ENCODE results near the gene CNTRL. TPM values are rescaled to one million over a fixed set of nuclear protein-coding genes. Genes with fewer than 3 reads are reported as not detected.

The CNTRL gene
- total and polyA plus RNA-seq, 10 donors, result 15.8 to 63.0 (median 48.9) TPM

- intact Hi-C loops (cut with DNase I; ENCODE audit: low total_unique reads), result no loop called here
These were observed 26.6 kb upstream of the CNTRL start for GRCh38 chr9:121048175-121048574.

DNA sequence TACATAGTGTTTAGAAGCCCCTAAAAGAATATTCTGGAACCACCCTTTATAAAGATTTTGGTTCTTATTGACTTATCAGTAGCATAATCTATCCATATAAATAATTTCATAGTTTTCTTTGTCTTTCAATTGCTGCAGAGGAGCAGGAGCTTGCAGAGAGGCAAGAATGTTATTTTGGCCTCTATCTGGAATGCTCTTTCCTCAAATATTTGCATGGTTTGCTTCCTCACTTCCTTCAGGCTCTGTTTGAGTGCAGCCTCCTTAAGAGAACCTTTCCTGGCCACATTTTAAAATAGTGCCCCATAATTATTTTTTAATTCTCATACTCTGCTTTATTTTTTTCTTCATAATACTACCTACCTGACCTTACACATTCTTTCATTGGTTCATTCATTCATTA is 26.1 kb upstream of the CNTRL start:
- H3K27me3 ChIP-seq (replicated peaks in 1 of 7), result no peaks in the 10 kb centered on the region
- no peaks in the 10 kb centered on the region for H3K36me3 ChIP-seq
- no peaks in the 10 kb centered on the region for H3K9me3 ChIP-seq
- TF ChIP-seq POLR2AphosphoS5 (IDR thresholded peaks at IDR 0.05), result no peak
- TF ChIP-seq, protein P1, sequence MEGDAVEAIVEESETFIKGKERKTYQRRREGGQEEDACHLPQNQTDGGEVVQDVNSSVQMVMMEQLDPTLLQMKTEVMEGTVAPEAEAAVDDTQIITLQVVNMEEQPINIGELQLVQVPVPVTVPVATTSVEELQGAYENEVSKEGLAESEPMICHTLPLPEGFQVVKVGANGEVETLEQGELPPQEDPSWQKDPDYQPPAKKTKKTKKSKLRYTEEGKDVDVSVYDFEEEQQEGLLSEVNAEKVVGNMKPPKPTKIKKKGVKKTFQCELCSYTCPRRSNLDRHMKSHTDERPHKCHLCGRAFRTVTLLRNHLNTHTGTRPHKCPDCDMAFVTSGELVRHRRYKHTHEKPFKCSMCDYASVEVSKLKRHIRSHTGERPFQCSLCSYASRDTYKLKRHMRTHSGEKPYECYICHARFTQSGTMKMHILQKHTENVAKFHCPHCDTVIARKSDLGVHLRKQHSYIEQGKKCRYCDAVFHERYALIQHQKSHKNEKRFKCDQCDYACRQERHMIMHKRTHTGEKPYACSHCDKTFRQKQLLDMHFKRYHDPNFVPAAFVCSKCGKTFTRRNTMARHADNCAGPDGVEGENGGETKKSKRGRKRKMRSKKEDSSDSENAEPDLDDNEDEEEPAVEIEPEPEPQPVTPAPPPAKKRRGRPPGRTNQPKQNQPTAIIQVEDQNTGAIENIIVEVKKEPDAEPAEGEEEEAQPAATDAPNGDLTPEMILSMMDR (IDR thresholded peaks at IDR 0.05 in 8 of 11, conservative IDR thresholded peaks at IDR 0.05 in 3 of 11), result no peak
- no peak for TF ChIP-seq POLR2A (IDR thresholded peaks at IDR 0.05)
- H3K4me3 ChIP-seq, result no peak overlapping the region
- DNase-seq, result no peak
- intact Hi-C loops (cut with DNase I; ENCODE audit: low total_unique reads), result no loop called here
- no peak overlapping the region for H3K27ac ChIP-seq
- H3K4me1 ChIP-seq, result no peaks in the 10 kb centered on the region

More at GRCh38 chr9:121048175-121048574, 26.6 kb upstream of the CNTRL start:
- no peak for TF ChIP-seq POLR2AphosphoS5 (IDR thresholded peaks at IDR 0.05)
- TF ChIP-seq, protein P1 (IDR thresholded peaks at IDR 0.05 in 8 of 11, conservative IDR thresholded peaks at IDR 0.05 in 3 of 11), result no peak
- no peak for TF ChIP-seq POLR2A (IDR thresholded peaks at IDR 0.05)
- no peaks in the 10 kb centered on the region for H3K4me1 ChIP-seq
- no peaks in the 10 kb centered on the region for H3K9me3 ChIP-seq
- no peak overlapping the region for H3K27ac ChIP-seq
- no peak overlapping the region for H3K4me3 ChIP-seq
- H3K27me3 ChIP-seq (replicated peaks in 1 of 7), result no peaks in the 10 kb centered on the region
- no peaks in the 10 kb centered on the region for H3K36me3 ChIP-seq
- 91 to 99% (median 98%) methylated on average over 2 of the region's 2 CpGs for WGBS, 5 donors
- no peak for DNase-seq

- Histone ChIP-seq H3K4me3 (no peak within 1 kb of the TSS), H3K4me1 (no peaks in the 10 kb centered on the region), H3K36me3 (peaks cover 0 to 4% (median 0%) of the 10 kb centered on the region in 6 donors), H3K27me3 (replicated peaks in 1 of 7) (no peaks in the 10 kb centered on the region), H3K27ac (no peak within 1 kb of the TSS), H3K9me3 (no peaks in the 10 kb centered on the region)
- intact Hi-C loops (cut with DNase I; ENCODE audit: low total_unique reads), result no loop called here
- TF ChIP-seq POLR2AphosphoS5 (IDR thresholded peaks at IDR 0.05), result no peak
- TF ChIP-seq, protein P1 (IDR thresholded peaks at IDR 0.05 in 8 of 11, conservative IDR thresholded peaks at IDR 0.05 in 3 of 11), result no peak
- TF ChIP-seq POLR2A (IDR thresholded peaks at IDR 0.05), result no peak
- no peak for DNase-seq
- 86 to 92% (median 91%) methylated on average over 6 of the region's 6 CpGs for WGBS, 5 donors
These were observed 24.4 kb upstream of the CNTRL start, which contains the start of gene C5 for GRCh38 chr9:121050128-121050988. TSS of gene C5 (minus strand) at chr9:121050275. CDS start at chr9:121050246, 29 bp downstream.

- Histone ChIP-seq H3K9me3 (peaks cover 0 to 23% (median 13%) of the 10 kb centered on the region in 8 donors), H3K4me3 (no peak overlapping the region), H3K27ac (no peak overlapping the region), H3K27me3 (replicated peaks in 1 of 7) (no peaks in the 10 kb centered on the region), H3K4me1 (no peaks in the 10 kb centered on the region), H3K36me3 (peaks cover 0 to 12% (median 0%) of the 10 kb centered on the region in 6 donors)
- no peak for DNase-seq
- 65 to 84% (median 70%) methylated on average over 4 of the region's 4 CpGs for WGBS, 5 donors
- intact Hi-C loops (cut with DNase I; ENCODE audit: low total_unique reads), result no loop called here
- TF ChIP-seq POLR2AphosphoS5 (IDR thresholded peaks at IDR 0.05), result no peak
- TF ChIP-seq, protein P1 (IDR thresholded peaks at IDR 0.05 in 8 of 11, conservative IDR thresholded peaks at IDR 0.05 in 3 of 11), result no peak
- TF ChIP-seq POLR2A (IDR thresholded peaks at IDR 0.05), result no peak
These were observed 21.2 kb upstream of the CNTRL start for GRCh38 chr9:121053544-121053943.
